ENCODE data around the gene TAF15. TPM values are rescaled to one million over a fixed set of nuclear protein-coding genes. Genes with fewer than 3 reads are reported as not detected.

TAF15 gene
- polyA plus RNA-seq, 1 donor from 2014 or later, result 45.8 TPM

DNA sequence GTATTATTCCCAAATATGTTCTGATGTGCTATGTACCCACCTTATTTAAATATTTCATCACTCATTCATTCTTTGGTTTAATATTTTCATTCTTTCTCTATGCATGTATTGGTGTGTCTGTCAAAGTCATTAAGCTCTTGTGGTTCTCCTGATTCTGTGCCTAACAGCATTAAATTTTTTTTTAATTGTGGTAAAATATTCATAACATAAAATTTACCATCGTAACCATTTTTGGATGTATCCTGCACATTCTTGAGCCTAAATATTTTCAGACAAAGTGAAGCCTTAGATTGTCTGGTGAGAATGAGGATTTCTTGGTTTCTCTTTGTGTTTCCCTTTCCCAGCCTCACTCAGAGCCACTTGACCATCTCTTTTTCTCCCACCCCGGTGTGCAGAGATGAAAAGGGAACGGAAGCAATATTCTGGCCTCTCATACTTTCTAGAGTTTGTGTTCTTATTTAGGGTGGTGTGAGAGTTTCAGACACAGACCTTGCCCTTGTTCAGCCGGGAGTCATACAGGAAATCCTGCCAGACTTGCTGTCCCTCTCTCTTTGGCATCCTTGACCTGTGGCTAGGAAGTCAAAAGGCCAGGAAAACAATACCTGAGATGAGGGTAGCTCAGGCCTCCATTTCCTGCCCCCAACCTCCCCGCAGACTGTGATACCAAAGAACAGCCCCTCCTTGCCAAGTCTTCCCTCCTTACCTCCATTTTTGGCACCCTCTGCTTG lies 66.0 kb downstream of the TAF15 start:
- H3K9me2 ChIP-seq (ENCODE audit: insufficient read depth, low read length), result no peaks in the 10 kb centered on the region
- H3K79me2 ChIP-seq (replicated peaks; ENCODE audit: insufficient read depth, low read length), result no peaks in the 10 kb centered on the region
- no peaks in the 10 kb centered on the region for H3F3A ChIP-seq (ENCODE audit: insufficient read depth, low read length, poor library complexity, severe bottlenecking)
- H3K27ac ChIP-seq (ENCODE audit: low read length), result no peak overlapping the region
- H3K27me3 ChIP-seq (ENCODE audit: insufficient read depth, low read depth, low read length), result no peaks in the 10 kb centered on the region
- no peak overlapping the region for H2AFZ ChIP-seq (ENCODE audit: low read depth, low read length)
- no peak overlapping the region for H3K9ac ChIP-seq (ENCODE audit: low read length)
- H3K9me3 ChIP-seq (ENCODE audit: low read length), result no peaks in the 10 kb centered on the region
- TF ChIP-seq, protein P1, sequence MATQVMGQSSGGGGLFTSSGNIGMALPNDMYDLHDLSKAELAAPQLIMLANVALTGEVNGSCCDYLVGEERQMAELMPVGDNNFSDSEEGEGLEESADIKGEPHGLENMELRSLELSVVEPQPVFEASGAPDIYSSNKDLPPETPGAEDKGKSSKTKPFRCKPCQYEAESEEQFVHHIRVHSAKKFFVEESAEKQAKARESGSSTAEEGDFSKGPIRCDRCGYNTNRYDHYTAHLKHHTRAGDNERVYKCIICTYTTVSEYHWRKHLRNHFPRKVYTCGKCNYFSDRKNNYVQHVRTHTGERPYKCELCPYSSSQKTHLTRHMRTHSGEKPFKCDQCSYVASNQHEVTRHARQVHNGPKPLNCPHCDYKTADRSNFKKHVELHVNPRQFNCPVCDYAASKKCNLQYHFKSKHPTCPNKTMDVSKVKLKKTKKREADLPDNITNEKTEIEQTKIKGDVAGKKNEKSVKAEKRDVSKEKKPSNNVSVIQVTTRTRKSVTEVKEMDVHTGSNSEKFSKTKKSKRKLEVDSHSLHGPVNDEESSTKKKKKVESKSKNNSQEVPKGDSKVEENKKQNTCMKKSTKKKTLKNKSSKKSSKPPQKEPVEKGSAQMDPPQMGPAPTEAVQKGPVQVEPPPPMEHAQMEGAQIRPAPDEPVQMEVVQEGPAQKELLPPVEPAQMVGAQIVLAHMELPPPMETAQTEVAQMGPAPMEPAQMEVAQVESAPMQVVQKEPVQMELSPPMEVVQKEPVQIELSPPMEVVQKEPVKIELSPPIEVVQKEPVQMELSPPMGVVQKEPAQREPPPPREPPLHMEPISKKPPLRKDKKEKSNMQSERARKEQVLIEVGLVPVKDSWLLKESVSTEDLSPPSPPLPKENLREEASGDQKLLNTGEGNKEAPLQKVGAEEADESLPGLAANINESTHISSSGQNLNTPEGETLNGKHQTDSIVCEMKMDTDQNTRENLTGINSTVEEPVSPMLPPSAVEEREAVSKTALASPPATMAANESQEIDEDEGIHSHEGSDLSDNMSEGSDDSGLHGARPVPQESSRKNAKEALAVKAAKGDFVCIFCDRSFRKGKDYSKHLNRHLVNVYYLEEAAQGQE (IDR thresholded peaks at IDR 0.05; ENCODE audit: borderline replicate concordance), result no peak
- TF ChIP-seq EP300 (conservative IDR thresholded peaks at IDR 0.05; ENCODE audit: poor library complexity, severe bottlenecking) (no peak), POLR2AphosphoS5 (IDR thresholded peaks at IDR 0.05) (no peak), EZH2 (IDR thresholded peaks at IDR 0.05; ENCODE audit: borderline replicate concordance, insufficient read depth, low read length, poor library complexity, severe bottlenecking) (no peak), SMC3 (conservative IDR thresholded peaks at IDR 0.05; ENCODE audit: poor library complexity) (no peak), MXI1 (conservative IDR thresholded peaks at IDR 0.05; ENCODE audit: poor library complexity, severe bottlenecking) (no peak), RAD21 (conservative IDR thresholded peaks at IDR 0.05) (no peak), TAF1 (IDR thresholded peaks at IDR 0.05; ENCODE audit: low read depth) (no peak)
- TF ChIP-seq, protein P2, sequence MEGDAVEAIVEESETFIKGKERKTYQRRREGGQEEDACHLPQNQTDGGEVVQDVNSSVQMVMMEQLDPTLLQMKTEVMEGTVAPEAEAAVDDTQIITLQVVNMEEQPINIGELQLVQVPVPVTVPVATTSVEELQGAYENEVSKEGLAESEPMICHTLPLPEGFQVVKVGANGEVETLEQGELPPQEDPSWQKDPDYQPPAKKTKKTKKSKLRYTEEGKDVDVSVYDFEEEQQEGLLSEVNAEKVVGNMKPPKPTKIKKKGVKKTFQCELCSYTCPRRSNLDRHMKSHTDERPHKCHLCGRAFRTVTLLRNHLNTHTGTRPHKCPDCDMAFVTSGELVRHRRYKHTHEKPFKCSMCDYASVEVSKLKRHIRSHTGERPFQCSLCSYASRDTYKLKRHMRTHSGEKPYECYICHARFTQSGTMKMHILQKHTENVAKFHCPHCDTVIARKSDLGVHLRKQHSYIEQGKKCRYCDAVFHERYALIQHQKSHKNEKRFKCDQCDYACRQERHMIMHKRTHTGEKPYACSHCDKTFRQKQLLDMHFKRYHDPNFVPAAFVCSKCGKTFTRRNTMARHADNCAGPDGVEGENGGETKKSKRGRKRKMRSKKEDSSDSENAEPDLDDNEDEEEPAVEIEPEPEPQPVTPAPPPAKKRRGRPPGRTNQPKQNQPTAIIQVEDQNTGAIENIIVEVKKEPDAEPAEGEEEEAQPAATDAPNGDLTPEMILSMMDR (IDR thresholded peaks at IDR 0.05; ENCODE audit: poor library complexity, severe bottlenecking), result no peak
- no peaks in the 10 kb centered on the region for H4K20me1 ChIP-seq (ENCODE audit: insufficient read depth)
- H3K4me2 ChIP-seq (ENCODE audit: low read length), result no peak overlapping the region
- no peaks in the 10 kb centered on the region for H3K36me3 ChIP-seq (ENCODE audit: insufficient read depth, low read length)
- no peak overlapping the region for H3K4me3 ChIP-seq (ENCODE audit: low read length)

DNA sequence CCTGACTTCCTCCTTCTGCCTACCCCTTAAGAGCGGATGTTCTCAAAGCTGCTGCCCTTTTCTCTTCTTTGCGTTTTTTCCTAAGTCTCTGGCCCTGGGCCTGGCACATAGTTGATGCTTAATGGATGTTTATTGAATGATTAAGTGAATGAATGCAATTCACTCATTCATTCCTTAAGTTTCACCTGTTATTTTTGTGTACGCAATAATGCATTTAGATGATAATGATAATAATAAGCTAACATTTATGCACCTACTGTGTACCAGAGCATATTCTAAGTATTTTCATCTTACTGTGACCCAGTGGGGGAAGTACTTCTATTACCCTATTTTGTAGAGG lies 66.5 kb downstream of the TAF15 start:
- Histone ChIP-seq H3K4me2 (ENCODE audit: low read length) (no peak overlapping the region), H3K27me3 (ENCODE audit: insufficient read depth, low read depth, low read length) (no peaks in the 10 kb centered on the region), H3F3A (ENCODE audit: insufficient read depth, low read length, poor library complexity, severe bottlenecking) (no peaks in the 10 kb centered on the region), H3K9ac (ENCODE audit: low read length) (no peak overlapping the region), H3K9me2 (ENCODE audit: insufficient read depth, low read length) (no peaks in the 10 kb centered on the region), H3K79me2 (replicated peaks; ENCODE audit: insufficient read depth, low read length) (no peaks in the 10 kb centered on the region), H3K9me3 (ENCODE audit: low read length) (no peaks in the 10 kb centered on the region), H3K4me3 (ENCODE audit: low read length) (no peak overlapping the region), H3K27ac (ENCODE audit: low read length) (no peak overlapping the region), H4K20me1 (ENCODE audit: insufficient read depth) (no peaks in the 10 kb centered on the region), H3K36me3 (ENCODE audit: insufficient read depth, low read length) (no peaks in the 10 kb centered on the region), H2AFZ (ENCODE audit: low read depth, low read length) (no peak overlapping the region)
- TF ChIP-seq, protein P2 (IDR thresholded peaks at IDR 0.05; ENCODE audit: poor library complexity, severe bottlenecking), result no peak
- TF ChIP-seq EP300 (conservative IDR thresholded peaks at IDR 0.05; ENCODE audit: poor library complexity, severe bottlenecking) (no peak), POLR2AphosphoS5 (IDR thresholded peaks at IDR 0.05) (no peak), MXI1 (conservative IDR thresholded peaks at IDR 0.05; ENCODE audit: poor library complexity, severe bottlenecking) (no peak), EZH2 (IDR thresholded peaks at IDR 0.05; ENCODE audit: borderline replicate concordance, insufficient read depth, low read length, poor library complexity, severe bottlenecking) (no peak), TAF1 (IDR thresholded peaks at IDR 0.05; ENCODE audit: low read depth) (no peak), SMC3 (conservative IDR thresholded peaks at IDR 0.05; ENCODE audit: poor library complexity) (no peak), RAD21 (conservative IDR thresholded peaks at IDR 0.05) (no peak)
- TF ChIP-seq, protein P1 (IDR thresholded peaks at IDR 0.05; ENCODE audit: borderline replicate concordance), result no peak
